WERI-Rb-1 (cell line): Measurements from ENCODE around the gene GOLT1B.
"Not testable (repeated sequence)": the region's sequence is repeated elsewhere in the genome, so short reads cannot be mapped to it uniquely, and the experiment has no call there.

Experiments
- DNase-seq: peaks from one replicate; pipeline ENCODE4 v3.0.0-alpha.2; 2020
- H3K27ac ChIP-seq: fragments of 250-450 bp; sonication (Bioruptor Pico); 2 replicates; pipeline ENCODE4 v1.5.1; 2020; ENCODE audit warnings: mild to moderate bottlenecking, moderate library complexity
- H3K27me3 ChIP-seq: fragments of 250-450 bp; sonication (Bioruptor Pico); 2 replicates; pipeline ENCODE4 v1.5.1; 2021; ENCODE audit warnings: mild to moderate bottlenecking, low read depth, moderate library complexity; ENCODE audit not compliant: insufficient read depth, severe bottlenecking
- H3K36me3 ChIP-seq: fragments of 250-450 bp; sonication (Bioruptor Pico); 2 replicates; pipeline ENCODE4 v1.5.1; 2020; ENCODE audit warnings: mild to moderate bottlenecking, moderate library complexity
- H3K4me3 ChIP-seq: 2 replicates; pipeline ENCODE4 v1.5.1; 2011; ENCODE audit warnings: low read depth, mild to moderate bottlenecking, control low read depth, low read length
- H3K9me3 ChIP-seq: fragments of 250-450 bp; sonication (Bioruptor Pico); 2 replicates; pipeline ENCODE4 v1.5.1; 2021; ENCODE audit warnings: mild to moderate bottlenecking, moderate library complexity; ENCODE audit not compliant: severe bottlenecking
- TF ChIP-seq, protein P1 (sequence below): IDR thresholded peaks from 2 replicates; pipeline ENCODE4 v1.5.1; 2011; ENCODE audit warnings: low read depth, mild to moderate bottlenecking, control low read depth, inconsistent platforms, low read length

GOLT1B gene, protein sequence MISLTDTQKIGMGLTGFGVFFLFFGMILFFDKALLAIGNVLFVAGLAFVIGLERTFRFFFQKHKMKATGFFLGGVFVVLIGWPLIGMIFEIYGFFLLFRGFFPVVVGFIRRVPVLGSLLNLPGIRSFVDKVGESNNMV

DNA sequence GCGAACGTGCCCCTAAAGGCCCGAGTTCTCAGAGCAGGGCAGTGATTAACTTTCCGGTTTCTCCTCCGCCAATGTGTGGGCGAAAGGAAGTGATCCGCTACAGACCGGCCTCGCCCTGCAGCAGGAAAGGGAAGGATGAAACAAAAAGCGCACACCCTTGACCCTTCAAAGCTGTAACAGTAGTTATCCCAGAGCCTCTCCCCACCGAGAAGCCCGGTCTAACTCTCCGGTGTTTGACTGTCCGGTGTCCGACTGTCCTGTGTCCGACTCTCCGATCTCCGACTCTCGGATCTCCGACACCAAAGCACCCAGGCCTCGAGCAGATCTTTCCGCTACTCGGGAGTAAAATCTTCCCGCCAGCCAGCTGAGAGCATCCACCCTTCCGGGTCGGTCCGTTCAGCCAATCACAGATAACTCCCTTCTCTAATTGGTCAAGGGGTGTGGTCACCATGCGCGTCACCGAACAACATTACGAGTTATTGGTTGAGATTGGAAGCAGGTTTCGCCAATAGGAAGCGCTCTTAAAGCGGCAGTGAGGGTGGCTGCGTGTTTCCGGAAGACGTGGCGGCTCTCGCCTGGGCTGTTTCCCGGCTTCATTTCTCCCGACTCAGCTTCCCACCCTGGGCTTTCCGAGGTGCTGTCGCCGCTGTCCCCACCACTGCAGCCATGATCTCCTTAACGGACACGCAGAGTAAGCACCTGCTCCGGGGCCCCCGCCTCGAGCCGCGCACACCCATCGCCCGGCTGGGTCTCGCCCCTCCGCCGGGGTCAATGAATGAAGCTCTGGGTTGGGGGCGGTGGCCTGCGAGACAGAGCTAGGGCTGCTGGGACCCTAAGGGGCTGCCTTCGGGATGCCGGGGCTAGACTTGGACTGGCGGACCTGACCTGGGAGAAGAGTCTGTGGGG, at the start of gene GOLT1B, which contains the start of gene RECQL:
Gene GOLT1B (plus strand): TSS at position 532 of the 906 bp plus-strand sequence. CDS start 135 bp downstream, at position 667.
Gene RECQL (minus strand): TSS at position 378 of the 906 bp plus-strand sequence. CDS start 2,065 bp downstream, outside the sequence.
- H3K9me3 ChIP-seq = no peaks in the 10 kb centered on the region
- peak within 1 kb of the TSS; percentile 86 for H3K4me3 ChIP-seq
- no peaks in the 10 kb centered on the region for H3K27me3 ChIP-seq
- peaks cover 20% of the 10 kb centered on the region for H3K36me3 ChIP-seq
- H3K27ac ChIP-seq = peak within 1 kb of the TSS; percentile 70
- peak; percentile 93 for DNase-seq
- TF ChIP-seq, protein P1, sequence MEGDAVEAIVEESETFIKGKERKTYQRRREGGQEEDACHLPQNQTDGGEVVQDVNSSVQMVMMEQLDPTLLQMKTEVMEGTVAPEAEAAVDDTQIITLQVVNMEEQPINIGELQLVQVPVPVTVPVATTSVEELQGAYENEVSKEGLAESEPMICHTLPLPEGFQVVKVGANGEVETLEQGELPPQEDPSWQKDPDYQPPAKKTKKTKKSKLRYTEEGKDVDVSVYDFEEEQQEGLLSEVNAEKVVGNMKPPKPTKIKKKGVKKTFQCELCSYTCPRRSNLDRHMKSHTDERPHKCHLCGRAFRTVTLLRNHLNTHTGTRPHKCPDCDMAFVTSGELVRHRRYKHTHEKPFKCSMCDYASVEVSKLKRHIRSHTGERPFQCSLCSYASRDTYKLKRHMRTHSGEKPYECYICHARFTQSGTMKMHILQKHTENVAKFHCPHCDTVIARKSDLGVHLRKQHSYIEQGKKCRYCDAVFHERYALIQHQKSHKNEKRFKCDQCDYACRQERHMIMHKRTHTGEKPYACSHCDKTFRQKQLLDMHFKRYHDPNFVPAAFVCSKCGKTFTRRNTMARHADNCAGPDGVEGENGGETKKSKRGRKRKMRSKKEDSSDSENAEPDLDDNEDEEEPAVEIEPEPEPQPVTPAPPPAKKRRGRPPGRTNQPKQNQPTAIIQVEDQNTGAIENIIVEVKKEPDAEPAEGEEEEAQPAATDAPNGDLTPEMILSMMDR = no peak

DNA sequence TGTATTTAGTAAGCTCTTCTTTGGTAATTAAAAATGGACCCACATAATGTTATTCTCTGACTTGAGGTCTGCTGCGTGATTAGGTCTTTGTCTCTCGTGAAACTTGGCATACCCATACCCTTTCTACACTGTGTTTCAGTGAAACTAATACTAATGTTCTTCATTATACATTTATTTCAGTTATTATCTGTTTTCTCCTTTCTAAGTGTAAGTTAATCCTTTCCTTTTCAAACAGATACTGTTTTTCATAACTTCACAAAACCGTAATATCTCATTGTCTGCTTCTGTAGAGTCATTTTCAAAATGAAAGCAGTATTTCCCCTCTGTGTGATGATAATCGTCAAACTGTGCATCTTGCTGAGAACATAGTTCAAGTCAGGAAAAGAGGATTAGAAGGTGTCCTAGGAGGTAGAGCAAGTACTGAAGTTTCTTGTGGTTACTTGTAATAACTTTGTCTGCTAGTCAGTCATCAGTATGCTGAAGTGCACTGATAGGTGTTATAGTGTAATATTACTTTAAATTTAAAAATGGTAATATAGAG, 48.2 kb upstream of the GOLT1B start:
- H3K27me3 ChIP-seq = no peaks in the 10 kb centered on the region
- H3K4me3 ChIP-seq = no peak overlapping the region
- H3K27ac ChIP-seq = no peak overlapping the region
- no peaks in the 10 kb centered on the region for H3K9me3 ChIP-seq
- H3K36me3 ChIP-seq = no peaks in the 10 kb centered on the region
- no peak for DNase-seq
- TF ChIP-seq, protein P1 = no peak

DNA sequence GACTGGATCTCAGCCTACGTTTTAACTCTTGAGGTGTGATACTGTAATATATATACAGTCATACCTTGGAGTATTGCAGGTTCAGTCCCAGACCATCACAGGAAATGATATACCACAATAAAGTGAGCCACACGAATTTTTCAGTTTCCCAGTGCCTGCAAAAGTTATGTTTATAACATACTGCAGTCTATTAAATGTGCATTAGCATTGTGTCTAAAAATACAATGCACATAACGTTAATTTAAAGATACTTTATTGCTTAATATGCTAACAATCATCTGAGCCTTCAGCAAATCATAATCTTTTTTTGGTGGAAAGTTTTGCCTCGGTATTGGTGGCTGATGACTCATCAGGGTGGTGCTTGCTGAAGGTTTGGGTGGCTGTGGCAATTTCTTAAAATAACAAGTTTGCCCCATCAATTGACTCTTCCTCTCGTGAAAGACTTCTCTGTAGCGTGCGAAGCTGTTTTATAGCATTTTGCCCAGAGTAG, 45.3 kb upstream of the GOLT1B start:
- Histone ChIP-seq H3K27ac (no peak overlapping the region), H3K27me3 (no peaks in the 10 kb centered on the region), H3K36me3 (no peaks in the 10 kb centered on the region; the same call in none of the 2 replicates), H3K4me3 (no peak overlapping the region), H3K9me3 (no peaks in the 10 kb centered on the region)
- TF ChIP-seq, protein P1 = no peak
- DNase-seq = no peak

DNA sequence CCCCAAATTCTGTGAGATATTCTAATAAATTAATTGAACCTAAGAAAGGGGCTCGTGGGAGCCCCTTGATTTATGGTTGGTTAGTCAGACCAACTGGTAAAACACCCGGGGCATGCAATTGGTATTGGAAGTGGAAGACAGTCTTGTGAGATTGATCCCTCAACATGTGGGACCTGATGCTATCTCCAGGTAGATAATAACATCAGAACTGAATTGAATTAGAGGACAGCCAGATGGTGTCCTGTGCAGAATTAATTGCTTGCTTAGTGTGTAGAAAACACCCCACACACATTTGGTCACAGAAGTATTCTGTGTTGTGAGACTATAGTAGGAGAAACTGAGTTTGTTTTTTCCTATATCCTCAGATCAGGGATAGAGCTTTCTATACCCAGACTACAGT, 42.1 kb upstream of the GOLT1B start:
- no peak for DNase-seq

DNA sequence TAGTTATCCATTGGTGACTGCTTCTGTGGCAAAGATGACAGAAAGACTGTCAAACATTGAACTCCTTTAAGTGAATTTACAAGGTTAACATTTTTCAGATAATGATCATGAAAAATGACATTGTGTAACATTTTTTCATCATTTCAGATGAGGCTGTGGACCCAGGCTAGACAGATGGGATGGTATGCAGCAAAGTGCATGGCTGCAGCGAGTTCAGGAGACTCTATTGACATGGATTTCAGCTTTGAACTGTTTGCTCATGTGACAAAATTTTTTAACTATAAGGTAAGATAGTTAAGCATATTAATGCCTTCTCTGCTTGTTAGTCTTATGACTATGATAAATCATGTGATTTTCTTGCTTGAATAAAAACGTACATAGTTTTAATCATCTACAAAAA, 34.3 kb upstream of the GOLT1B start:
- not testable (repeated sequence) for H3K9me3 ChIP-seq, H3K27me3 ChIP-seq, H3K36me3 ChIP-seq, H3K4me3 ChIP-seq, H3K27ac ChIP-seq, DNase-seq

More for the DNA sequence above, 42.1 kb upstream of the GOLT1B start:
- Histone ChIP-seq H3K27me3 (no peaks in the 10 kb centered on the region), H3K27ac (no peak overlapping the region), H3K4me3 (no peak overlapping the region), H3K36me3 (peaks cover 3% of the 10 kb centered on the region), H3K9me3 (no peaks in the 10 kb centered on the region)
- TF ChIP-seq, protein P1 = no peak

DNA sequence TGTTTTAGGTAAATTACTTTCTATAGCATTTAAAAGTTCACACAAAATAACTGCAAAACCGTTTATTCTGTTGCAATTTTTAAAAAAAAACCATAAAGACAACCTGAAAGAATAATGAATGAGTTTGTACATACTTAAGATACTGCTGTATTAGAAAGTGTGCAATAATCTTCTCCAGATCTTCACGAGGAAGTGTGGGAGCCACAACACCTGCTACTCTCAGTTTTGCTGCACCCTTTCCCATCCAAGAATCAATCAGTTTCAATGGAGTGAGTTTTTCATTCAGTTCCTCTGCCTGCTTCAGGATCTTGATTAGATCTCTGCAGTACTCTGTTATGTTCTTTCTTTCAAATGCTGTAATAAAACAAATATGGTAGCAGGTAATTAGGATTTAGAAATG, 30.3 kb upstream of the GOLT1B start:
- H3K36me3 ChIP-seq = peaks cover 27% of the 10 kb centered on the region
- no peaks in the 10 kb centered on the region for H3K9me3 ChIP-seq
- H3K27ac ChIP-seq = no peak overlapping the region
- TF ChIP-seq, protein P1 = no peak
- H3K4me3 ChIP-seq = no peak overlapping the region
- H3K27me3 ChIP-seq = no peaks in the 10 kb centered on the region
- no peak for DNase-seq
